HAP-1 (cell line): ENCODE measurements around the gene PFKFB3.
A peak's percentile ranks its signal among the peaks of the same experiment; 100 is the strongest.
"Not testable (repeated sequence)": the region's sequence is repeated elsewhere in the genome, so short reads cannot be mapped to it uniquely, and the experiment has no call there.

Experiments used
- DNase-seq, 2 experiments: peaks; one replicate each; pipeline ENCODE4 v3.0.0-alpha.2; 2016 to 2020; ENCODE audit warnings: low spot score in 2 of 2
- H3K27me3 ChIP-seq: fragments of 250-450 bp; sonication (Bioruptor Pico); 2 replicates; pipeline ENCODE4 v1.5.1; 2020; ENCODE audit warnings: low read depth, mild to moderate bottlenecking, moderate library complexity
- H3K36me3 ChIP-seq: fragments of 250-450 bp; sonication (Bioruptor Pico); replicated peaks from 2 replicates; pipeline ENCODE4 v1.5.1; 2020; ENCODE audit warnings: mild to moderate bottlenecking
- H3K4me1 ChIP-seq: fragments of 250-450 bp; sonication (Bioruptor Pico); 2 replicates; pipeline ENCODE4 v1.5.1; 2020; ENCODE audit warnings: mild to moderate bottlenecking
- H3K4me3 ChIP-seq: fragments of 250-450 bp; sonication (Bioruptor Pico); 2 replicates; pipeline ENCODE4 v1.5.1; 2020; ENCODE audit warnings: mild to moderate bottlenecking, moderate library complexity
- H3K9me3 ChIP-seq: fragments of 250-450 bp; sonication (Bioruptor Pico); 2 replicates; pipeline ENCODE4 v1.5.1; 2020; ENCODE audit warnings: mild to moderate bottlenecking, moderate library complexity
- in situ Hi-C: fragments of 300-500 bp; cut with MboI; formaldehyde crosslinking; loops from 3 replicates; pipeline ENCODE4 v1.14.3; 2020; ENCODE audit warnings: low sequenced_read_pairs, inconsistent platforms, mixed read lengths

The PFKFB3 gene

GRCh38 chr10:6202684-6203330 lies at the start of gene PFKFB3:
TSS of gene PFKFB3 (plus strand) at chr10:6202932. CDS start at chr10:6203261, 329 bp downstream.
- Histone ChIP-seq H3K9me3 (no peaks in the 10 kb centered on the region), H3K36me3 (no peaks in the 10 kb centered on the region), H3K27me3 (no peaks in the 10 kb centered on the region), H3K4me1 (peaks cover 29% of the 10 kb centered on the region), H3K4me3 (peak within 1 kb of the TSS; percentile 53)
- DNase-seq: peak; percentile 76 to 96
- in situ Hi-C loops: loop anchor here (10.0 to 25.0 kb wide), 2 partner anchors 98 to 184 kb away; no protein-coding TSS in a partner anchor

- no peaks in the 10 kb centered on the region for H3K27me3 ChIP-seq
- H3K36me3 ChIP-seq: no peaks in the 10 kb centered on the region
- DNase-seq: no peak
- no peaks in the 10 kb centered on the region for H3K9me3 ChIP-seq
- H3K4me1 ChIP-seq: peaks cover 8% of the 10 kb centered on the region
- in situ Hi-C loops: no loop called here
- H3K4me3 ChIP-seq: no peak overlapping the region
These were observed 48.9 kb upstream of the PFKFB3 start for GRCh38 chr10:6153845-6154244.

- Histone ChIP-seq H3K9me3 (no peaks in the 10 kb centered on the region), H3K4me1 (peaks cover 8% of the 10 kb centered on the region), H3K36me3 (no peaks in the 10 kb centered on the region), H3K27me3 (no peaks in the 10 kb centered on the region), H3K4me3 (no peak overlapping the region)
- in situ Hi-C loops: no loop called here
- no peak for DNase-seq
These were observed 48.2 kb upstream of the PFKFB3 start for GRCh38 chr10:6154566-6154965.

GRCh38 chr10:6158276-6158675 lies 44.5 kb upstream of the PFKFB3 start:
- Histone ChIP-seq H3K9me3 (no peaks in the 10 kb centered on the region), H3K27me3 (no peaks in the 10 kb centered on the region), H3K4me3 (no peak overlapping the region), H3K4me1 (peaks cover 19% of the 10 kb centered on the region), H3K36me3 (no peaks in the 10 kb centered on the region)
- no peak for DNase-seq
- in situ Hi-C loops: no loop called here

- in situ Hi-C loops: no loop called here
- DNase-seq: no peak
- Histone ChIP-seq H3K27me3 (no peaks in the 10 kb centered on the region), H3K9me3 (no peaks in the 10 kb centered on the region), H3K36me3 (peaks cover 9% of the 10 kb centered on the region), H3K4me3 (no peak overlapping the region), H3K4me1 (peaks cover 20% of the 10 kb centered on the region)
These were observed 40.8 kb upstream of the PFKFB3 start for GRCh38 chr10:6161921-6162320.

GRCh38 chr10:6162589-6163356 lies 40.0 kb upstream of the PFKFB3 start:
- in situ Hi-C loops: no loop called here
- H3K36me3 ChIP-seq: peaks cover 18% of the 10 kb centered on the region
- H3K9me3 ChIP-seq: no peaks in the 10 kb centered on the region
- H3K4me3 ChIP-seq: peak overlapping the region; percentile 73
- DNase-seq: peak; percentile 72 to 82
- H3K4me1 ChIP-seq: peaks cover 13% of the 10 kb centered on the region
- no peaks in the 10 kb centered on the region for H3K27me3 ChIP-seq

GRCh38 chr10:6163364-6164270 lies 39.1 kb upstream of the PFKFB3 start:
- Histone ChIP-seq H3K27me3 (no peaks in the 10 kb centered on the region), H3K4me3 (peak overlapping the region; percentile 73), H3K36me3 (peaks cover 24% of the 10 kb centered on the region), H3K4me1 (peaks cover 13% of the 10 kb centered on the region), H3K9me3 (no peaks in the 10 kb centered on the region)
- in situ Hi-C loops: no loop called here
- peak; percentile 80 to 91 for DNase-seq

- peak overlapping the region; percentile 73 for H3K4me3 ChIP-seq
- peaks cover 24% of the 10 kb centered on the region for H3K36me3 ChIP-seq
- in situ Hi-C loops: no loop called here
- peaks cover 13% of the 10 kb centered on the region for H3K4me1 ChIP-seq
- DNase-seq: no peak
- H3K9me3 ChIP-seq: no peaks in the 10 kb centered on the region
- H3K27me3 ChIP-seq: no peaks in the 10 kb centered on the region
These were observed 38.2 kb upstream of the PFKFB3 start for GRCh38 chr10:6164271-6165095.

GRCh38 chr10:6165221-6165725 lies 37.5 kb upstream of the PFKFB3 start:
- Histone ChIP-seq H3K9me3 (no peaks in the 10 kb centered on the region), H3K4me3 (no peak overlapping the region), H3K27me3 (no peaks in the 10 kb centered on the region), H3K4me1 (peaks cover 13% of the 10 kb centered on the region), H3K36me3 (peaks cover 24% of the 10 kb centered on the region)
- in situ Hi-C loops: no loop called here
- no peak for DNase-seq

- H3K9me3 ChIP-seq, in situ Hi-C loops, H3K27me3 ChIP-seq, H3K4me3 ChIP-seq, DNase-seq: not testable (repeated sequence)
- Histone ChIP-seq H3K36me3 (peaks cover 24% of the 10 kb centered on the region), H3K4me1 (peaks cover 13% of the 10 kb centered on the region)
These were observed 36.8 kb upstream of the PFKFB3 start for GRCh38 chr10:6165933-6166332.

GRCh38 chr10:6167456-6167855 lies 35.3 kb upstream of the PFKFB3 start:
- Histone ChIP-seq H3K36me3 (peaks cover 24% of the 10 kb centered on the region), H3K9me3 (no peaks in the 10 kb centered on the region), H3K4me1 (peaks cover 10% of the 10 kb centered on the region), H3K27me3 (no peaks in the 10 kb centered on the region), H3K4me3 (no peak overlapping the region)
- no peak for DNase-seq
- in situ Hi-C loops: no loop called here

- H3K27me3 ChIP-seq: no peaks in the 10 kb centered on the region
- H3K9me3 ChIP-seq: no peaks in the 10 kb centered on the region
- H3K36me3 ChIP-seq: peaks cover 24% of the 10 kb centered on the region
- in situ Hi-C loops: no loop called here
- no peak for DNase-seq
- H3K4me3 ChIP-seq: no peak overlapping the region
- H3K4me1 ChIP-seq: peaks cover 3% of the 10 kb centered on the region
These were observed 34.6 kb upstream of the PFKFB3 start for GRCh38 chr10:6168084-6168483.

GRCh38 chr10:6170638-6171037 lies 32.1 kb upstream of the PFKFB3 start:
- peak in 1 of 2 experiments; percentile 44 for DNase-seq
- H3K27me3 ChIP-seq: no peaks in the 10 kb centered on the region
- no peak overlapping the region for H3K4me3 ChIP-seq
- peaks cover 21% of the 10 kb centered on the region for H3K36me3 ChIP-seq
- H3K9me3 ChIP-seq: no peaks in the 10 kb centered on the region
- no peaks in the 10 kb centered on the region; the same call in 1 of the 2 replicates for H3K4me1 ChIP-seq
- in situ Hi-C loops: no loop called here
